Muscle layer of colon (tissue), 2 donors: ENCODE measurements around the gene DNAH1.

ENCODE experiments used
- H3K27ac ChIP-seq: one replicate; pipeline ENCODE4 v1.7.0; 2013; ENCODE audit warnings: low read depth, mild to moderate bottlenecking, low read length, moderate library complexity
- H3K27me3 ChIP-seq, 2 donors: one replicate each; pipeline ENCODE4 v1.7.0; 2013; ENCODE audit warnings: low read length in 2 of 2, mild to moderate bottlenecking in 2 of 2; ENCODE audit not compliant: insufficient read depth in 2 of 2, control insufficient read depth in 1 of 2
- H3K36me3 ChIP-seq: one replicate; pipeline ENCODE4 v1.7.0; 2013; ENCODE audit warnings: mild to moderate bottlenecking, low read length; ENCODE audit not compliant: insufficient read depth
- H3K4me1 ChIP-seq: one replicate; pipeline ENCODE4 v1.7.0; 2013; ENCODE audit warnings: mild to moderate bottlenecking, low read length; ENCODE audit not compliant: insufficient read depth
- H3K4me3 ChIP-seq, 2 donors: one replicate each; pipeline ENCODE4 v1.7.0; 2013; ENCODE audit warnings: low read length in 2 of 2, low read depth in 1 of 2, mild to moderate bottlenecking in 1 of 2, moderate library complexity in 1 of 2
- H3K9ac ChIP-seq: one replicate; pipeline ENCODE4 v1.7.0; 2013; ENCODE audit warnings: low read length
- H3K9me3 ChIP-seq: one replicate; pipeline ENCODE4 v1.7.0; 2013; ENCODE audit warnings: mild to moderate bottlenecking, low read length
- donor health status: abdominal sarcoma.
- donor health status: Adenocarcinoma of cecum.

DNAH1 gene

DNA sequence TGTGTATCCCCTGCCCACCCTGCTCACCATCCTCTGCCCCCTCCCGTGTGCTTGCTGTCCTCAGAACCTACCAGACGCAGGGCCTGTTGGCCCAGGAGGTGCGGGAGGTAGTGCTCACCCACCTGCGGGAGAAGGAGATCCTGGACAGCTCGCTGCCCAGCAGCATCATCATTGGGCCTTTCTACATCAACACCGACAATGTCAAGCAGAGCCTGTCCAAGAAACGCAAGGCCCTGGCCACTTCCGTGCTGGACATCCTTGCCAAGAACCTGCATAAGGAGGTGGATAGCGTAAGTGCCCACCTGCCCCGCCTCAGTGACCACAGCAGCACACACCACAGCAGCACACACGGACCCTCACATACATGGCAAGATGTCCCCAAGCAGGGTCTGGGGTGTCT lies 33.0 kb downstream of the DNAH1 start:
- no peak overlapping the region for H3K27ac ChIP-seq
- H3K36me3 ChIP-seq, result no peaks in the 10 kb centered on the region
- H3K4me3 ChIP-seq, result no peak overlapping the region
- H3K27me3 ChIP-seq, result no peaks in the 10 kb centered on the region
- H3K4me1 ChIP-seq, result no peaks in the 10 kb centered on the region
- H3K9me3 ChIP-seq, result no peaks in the 10 kb centered on the region
- no peak overlapping the region for H3K9ac ChIP-seq

DNA sequence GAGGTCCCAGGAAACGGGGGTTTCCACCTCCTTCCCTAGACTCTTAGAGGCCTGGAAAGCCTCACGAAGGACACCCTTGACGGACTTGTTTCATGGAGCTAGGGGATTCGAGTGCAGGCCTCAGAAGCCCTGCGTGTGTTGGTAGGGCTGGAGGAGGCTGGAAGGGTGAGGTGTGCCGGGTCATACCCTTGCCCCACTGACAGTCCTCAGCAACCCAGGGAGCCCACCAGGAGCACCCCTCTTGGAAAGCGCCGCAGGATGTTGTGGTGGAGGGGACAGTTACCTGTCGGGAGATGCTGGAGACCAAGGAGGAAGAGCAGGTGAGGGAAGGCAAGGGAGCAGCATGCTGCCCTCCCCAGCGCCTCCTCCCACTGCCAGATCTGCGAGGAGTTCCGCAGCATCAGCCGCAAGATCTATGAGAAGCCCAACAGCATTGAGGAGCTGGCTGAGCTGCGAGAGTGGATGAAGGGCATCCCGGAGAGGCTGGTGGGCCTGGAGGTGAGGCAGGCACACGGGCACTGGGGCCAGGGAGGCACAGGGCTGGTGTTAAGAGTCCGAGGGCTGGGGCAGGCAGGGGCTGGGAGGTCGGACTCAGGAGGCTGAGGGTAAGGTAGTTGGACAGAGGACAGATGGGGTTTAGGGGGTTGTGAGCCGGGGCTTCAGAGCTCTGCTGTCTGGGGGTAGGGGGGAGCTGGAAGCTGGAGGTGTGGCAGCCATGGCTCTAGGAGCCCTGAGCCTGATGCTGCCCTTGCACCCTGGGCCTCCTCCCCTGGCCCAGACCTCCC lies 33.7 kb downstream of the DNAH1 start:
- no peaks in the 10 kb centered on the region for H3K9me3 ChIP-seq
- H3K27ac ChIP-seq, result no peak overlapping the region
- H3K4me1 ChIP-seq, result no peaks in the 10 kb centered on the region
- no peaks in the 10 kb centered on the region for H3K27me3 ChIP-seq
- no peak overlapping the region for H3K4me3 ChIP-seq
- no peak overlapping the region for H3K9ac ChIP-seq
- H3K36me3 ChIP-seq, result no peaks in the 10 kb centered on the region

DNA sequence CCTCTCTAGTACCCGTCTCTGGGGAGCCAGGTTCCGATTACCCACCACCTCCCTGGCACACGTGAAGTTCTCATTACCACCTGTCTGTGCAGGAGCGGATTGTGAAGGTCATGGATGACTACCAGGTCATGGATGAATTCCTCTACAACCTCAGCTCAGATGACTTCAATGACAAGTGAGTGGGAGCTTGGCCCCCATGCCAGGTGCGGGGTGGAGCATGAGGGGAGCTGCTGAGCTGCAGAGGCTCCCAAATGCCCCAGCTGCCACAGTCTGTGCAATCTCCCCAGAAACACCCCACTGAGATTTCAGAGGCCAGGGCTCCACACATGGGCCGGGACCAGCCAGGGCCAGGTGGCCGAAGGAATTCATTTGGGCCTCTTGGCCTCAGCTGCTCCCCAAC lies 34.3 kb downstream of the DNAH1 start:
- H3K9ac ChIP-seq, result no peak overlapping the region
- no peaks in the 10 kb centered on the region for H3K27me3 ChIP-seq
- H3K27ac ChIP-seq, result no peak overlapping the region
- H3K4me1 ChIP-seq, result no peaks in the 10 kb centered on the region
- H3K4me3 ChIP-seq, result no peak overlapping the region
- H3K36me3 ChIP-seq, result no peaks in the 10 kb centered on the region
- H3K9me3 ChIP-seq, result no peaks in the 10 kb centered on the region

DNA sequence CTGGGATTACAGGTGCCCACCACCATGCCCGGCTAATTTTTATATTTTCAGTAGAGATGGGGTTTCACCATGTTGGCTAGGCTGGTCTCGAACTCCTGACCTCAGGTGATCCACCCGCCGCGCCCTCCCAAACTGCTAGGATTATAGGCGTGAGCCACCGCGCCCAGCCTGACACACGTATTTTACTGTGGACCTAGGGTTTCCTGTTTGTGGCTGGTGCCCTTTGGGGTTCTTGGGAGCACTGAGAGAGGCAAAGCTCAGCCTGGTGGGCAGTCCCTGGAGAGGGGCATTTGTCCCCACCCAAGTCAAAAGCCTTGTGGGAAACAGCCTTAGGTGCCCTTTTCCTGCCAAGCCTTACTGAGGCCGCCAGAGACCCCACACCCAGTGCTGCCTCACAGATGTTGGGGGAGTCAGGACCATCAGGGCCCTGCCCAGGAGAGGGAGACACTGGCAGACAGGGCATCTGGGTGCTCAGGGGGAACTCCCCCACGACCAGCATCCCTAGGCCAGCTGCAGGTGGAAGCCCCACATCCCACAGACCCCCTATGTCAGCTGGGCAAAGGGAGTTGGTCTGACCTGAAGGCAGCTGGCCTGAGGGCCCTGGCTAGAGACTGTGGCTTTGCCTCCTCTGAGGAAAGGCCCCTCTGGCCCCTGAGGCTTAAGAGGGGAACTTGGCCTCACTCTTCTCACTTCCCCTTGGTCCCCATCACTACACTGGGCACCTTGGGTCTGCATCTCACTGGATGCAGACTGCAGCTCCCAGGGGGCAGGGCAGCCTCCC lies 35.1 kb downstream of the DNAH1 start:
- Histone ChIP-seq H3K4me3 (no peak overlapping the region), H3K9ac (no peak overlapping the region), H3K27me3 (no peaks in the 10 kb centered on the region), H3K27ac (no peak overlapping the region), H3K4me1 (no peaks in the 10 kb centered on the region), H3K36me3 (no peaks in the 10 kb centered on the region), H3K9me3 (no peaks in the 10 kb centered on the region)

DNA sequence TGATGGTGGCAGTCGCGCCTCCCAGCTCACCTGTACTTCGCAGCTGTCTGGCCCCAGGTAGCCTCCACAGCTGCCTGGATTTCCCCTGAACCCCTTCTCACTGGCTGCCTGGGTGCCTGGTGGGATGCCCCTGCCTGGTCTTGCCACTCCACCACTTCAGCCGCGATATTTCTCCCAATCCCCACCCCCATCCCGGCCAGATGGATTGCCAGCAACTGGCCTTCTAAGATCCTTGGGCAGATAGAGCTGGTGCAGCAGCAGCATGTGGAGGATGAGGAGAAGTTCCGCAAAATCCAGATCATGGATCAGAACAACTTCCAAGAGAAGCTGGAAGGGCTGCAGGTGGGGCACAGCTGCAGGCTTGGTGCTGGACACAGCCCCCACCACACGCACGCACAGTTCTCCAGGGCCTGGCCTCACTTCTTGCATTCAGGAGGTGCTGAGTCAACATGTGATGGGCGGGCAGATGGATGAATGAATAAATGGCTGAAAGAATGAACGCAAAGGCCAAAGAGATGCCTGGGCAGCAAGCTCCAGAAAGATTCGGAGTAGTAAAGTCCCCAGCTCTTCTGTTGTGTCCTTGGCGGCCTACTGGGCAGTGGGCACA lies 35.7 kb downstream of the DNAH1 start:
- H3K4me1 ChIP-seq, result no peaks in the 10 kb centered on the region
- H3K27ac ChIP-seq, result no peak overlapping the region
- H3K9ac ChIP-seq, result no peak overlapping the region
- no peaks in the 10 kb centered on the region for H3K27me3 ChIP-seq
- H3K4me3 ChIP-seq, result no peak overlapping the region
- no peaks in the 10 kb centered on the region for H3K9me3 ChIP-seq
- no peaks in the 10 kb centered on the region for H3K36me3 ChIP-seq

DNA sequence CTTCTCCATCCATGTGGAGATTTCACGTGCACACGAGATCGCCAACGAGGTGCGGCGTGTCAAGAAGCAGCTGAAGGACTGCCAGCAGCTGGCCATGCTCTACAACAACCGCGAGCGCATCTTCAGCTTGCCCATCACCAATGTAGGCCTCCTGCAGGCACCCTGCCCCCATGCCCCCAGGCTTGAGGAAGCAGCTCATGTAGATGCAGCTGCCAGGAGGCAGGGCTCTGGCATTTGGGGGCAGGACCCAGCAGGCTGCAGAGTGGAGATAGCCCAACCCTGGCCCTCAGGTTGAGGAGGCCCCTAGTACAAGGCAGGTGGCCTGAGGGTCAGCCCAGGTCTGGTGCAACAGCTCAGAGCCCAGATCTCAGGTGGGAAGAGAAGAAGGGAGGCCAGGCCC lies 36.4 kb downstream of the DNAH1 start:
- Histone ChIP-seq H3K4me3 (no peak overlapping the region), H3K27ac (no peak overlapping the region), H3K9ac (no peak overlapping the region), H3K9me3 (no peaks in the 10 kb centered on the region), H3K27me3 (no peaks in the 10 kb centered on the region), H3K4me1 (no peaks in the 10 kb centered on the region), H3K36me3 (no peaks in the 10 kb centered on the region)

DNA sequence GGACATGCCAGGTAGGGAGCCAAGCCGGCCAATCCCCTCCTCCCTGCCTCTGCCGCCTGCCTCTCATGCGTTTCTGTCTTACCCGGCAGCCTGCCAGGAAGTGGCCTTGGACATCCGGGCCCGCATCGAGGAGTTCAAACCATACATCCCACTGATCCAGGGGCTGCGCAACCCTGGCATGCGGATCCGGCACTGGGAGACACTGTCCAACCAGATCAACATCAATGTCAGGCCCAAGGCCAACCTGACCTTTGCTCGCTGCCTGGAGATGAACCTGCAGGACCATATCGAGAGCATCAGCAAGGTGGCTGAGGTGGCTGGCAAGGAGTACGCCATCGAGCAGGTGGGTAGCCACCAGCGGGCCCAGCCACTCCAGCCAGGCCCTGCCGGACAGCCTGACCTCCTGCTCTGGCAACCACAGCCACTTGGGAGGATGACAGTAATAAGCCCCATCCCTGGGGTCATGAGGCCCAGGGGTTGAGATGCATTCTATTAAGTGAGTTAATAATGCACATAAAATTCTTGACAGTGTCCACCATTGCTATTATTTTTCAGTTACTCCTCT lies 37.3 kb downstream of the DNAH1 start:
- no peaks in the 10 kb centered on the region for H3K36me3 ChIP-seq
- no peaks in the 10 kb centered on the region for H3K9me3 ChIP-seq
- H3K27me3 ChIP-seq, result no peaks in the 10 kb centered on the region
- H3K9ac ChIP-seq, result no peak overlapping the region
- H3K4me3 ChIP-seq, result no peak overlapping the region
- H3K4me1 ChIP-seq, result no peaks in the 10 kb centered on the region
- no peak overlapping the region for H3K27ac ChIP-seq

DNA sequence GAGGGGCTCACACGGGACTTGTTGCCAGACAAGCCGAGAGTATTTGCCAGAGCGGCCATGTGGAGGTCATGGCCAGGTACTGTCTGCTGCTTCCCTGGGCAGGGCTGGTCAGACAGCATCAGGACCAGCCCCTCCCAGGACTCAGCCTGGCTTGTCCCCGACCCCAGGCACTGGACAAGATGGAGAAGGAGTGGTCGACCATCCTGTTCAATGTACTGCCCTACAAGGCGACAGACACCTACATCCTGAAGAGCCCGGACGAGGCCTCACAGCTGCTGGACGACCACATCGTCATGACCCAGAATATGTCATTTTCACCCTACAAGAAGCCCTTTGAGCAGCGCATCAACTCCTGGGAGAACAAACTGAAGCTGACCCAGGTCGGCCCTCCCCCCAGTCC lies 38.6 kb downstream of the DNAH1 start:
- no peaks in the 10 kb centered on the region for H3K9me3 ChIP-seq
- no peaks in the 10 kb centered on the region for H3K27me3 ChIP-seq
- no peak overlapping the region for H3K9ac ChIP-seq
- H3K4me1 ChIP-seq, result no peaks in the 10 kb centered on the region
- H3K4me3 ChIP-seq, result no peak overlapping the region
- no peak overlapping the region for H3K27ac ChIP-seq
- H3K36me3 ChIP-seq, result no peaks in the 10 kb centered on the region

DNA sequence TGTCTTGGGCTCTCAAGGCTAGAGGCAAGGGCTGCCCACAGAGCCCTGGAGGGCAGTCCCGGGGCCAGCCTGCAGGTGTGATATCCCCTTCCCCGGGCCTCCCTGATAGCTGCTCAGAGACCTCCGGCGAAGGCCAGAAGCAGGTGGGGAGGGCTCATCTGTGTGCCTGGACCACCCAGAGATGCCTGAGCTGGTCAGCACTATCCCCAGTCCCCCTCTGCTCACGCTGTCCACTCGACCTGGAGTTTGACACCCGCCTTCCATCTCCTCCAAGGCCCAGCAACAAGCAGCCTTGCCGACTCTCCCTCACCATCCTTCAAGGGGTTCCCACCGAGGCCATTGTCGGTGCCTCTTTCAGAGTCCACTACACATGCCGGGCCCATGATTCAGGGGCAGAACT lies 39.4 kb downstream of the DNAH1 start:
- Histone ChIP-seq H3K36me3 (peaks cover 5% of the 10 kb centered on the region), H3K4me3 (no peak overlapping the region), H3K9ac (no peak overlapping the region), H3K9me3 (no peaks in the 10 kb centered on the region), H3K27ac (no peak overlapping the region), H3K4me1 (no peaks in the 10 kb centered on the region), H3K27me3 (no peaks in the 10 kb centered on the region)

DNA sequence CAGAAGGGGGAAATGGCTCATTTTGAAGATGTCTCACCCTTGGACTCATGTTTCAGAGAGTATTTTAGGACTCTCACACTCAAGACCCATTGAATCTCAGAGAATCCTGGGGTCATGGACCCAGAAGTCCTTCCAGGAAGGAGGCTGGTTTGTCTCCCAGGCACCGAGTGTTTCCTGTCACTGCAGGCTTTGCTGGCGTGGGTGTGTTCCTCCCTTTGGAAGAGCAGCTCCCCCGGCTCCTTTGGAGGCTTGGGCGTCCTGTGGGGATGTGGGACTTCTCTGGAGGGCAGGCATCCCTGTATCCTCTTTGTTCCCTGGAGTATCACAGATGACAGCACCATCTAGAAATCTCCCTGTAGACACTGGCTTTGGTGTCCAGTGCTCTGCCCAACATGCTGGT lies 40.0 kb downstream of the DNAH1 start:
- Histone ChIP-seq H3K27ac (no peak overlapping the region), H3K4me3 (no peak overlapping the region), H3K36me3 (peaks cover 7% of the 10 kb centered on the region), H3K9me3 (no peaks in the 10 kb centered on the region), H3K27me3 (no peaks in the 10 kb centered on the region), H3K4me1 (no peaks in the 10 kb centered on the region), H3K9ac (no peak overlapping the region)

DNA sequence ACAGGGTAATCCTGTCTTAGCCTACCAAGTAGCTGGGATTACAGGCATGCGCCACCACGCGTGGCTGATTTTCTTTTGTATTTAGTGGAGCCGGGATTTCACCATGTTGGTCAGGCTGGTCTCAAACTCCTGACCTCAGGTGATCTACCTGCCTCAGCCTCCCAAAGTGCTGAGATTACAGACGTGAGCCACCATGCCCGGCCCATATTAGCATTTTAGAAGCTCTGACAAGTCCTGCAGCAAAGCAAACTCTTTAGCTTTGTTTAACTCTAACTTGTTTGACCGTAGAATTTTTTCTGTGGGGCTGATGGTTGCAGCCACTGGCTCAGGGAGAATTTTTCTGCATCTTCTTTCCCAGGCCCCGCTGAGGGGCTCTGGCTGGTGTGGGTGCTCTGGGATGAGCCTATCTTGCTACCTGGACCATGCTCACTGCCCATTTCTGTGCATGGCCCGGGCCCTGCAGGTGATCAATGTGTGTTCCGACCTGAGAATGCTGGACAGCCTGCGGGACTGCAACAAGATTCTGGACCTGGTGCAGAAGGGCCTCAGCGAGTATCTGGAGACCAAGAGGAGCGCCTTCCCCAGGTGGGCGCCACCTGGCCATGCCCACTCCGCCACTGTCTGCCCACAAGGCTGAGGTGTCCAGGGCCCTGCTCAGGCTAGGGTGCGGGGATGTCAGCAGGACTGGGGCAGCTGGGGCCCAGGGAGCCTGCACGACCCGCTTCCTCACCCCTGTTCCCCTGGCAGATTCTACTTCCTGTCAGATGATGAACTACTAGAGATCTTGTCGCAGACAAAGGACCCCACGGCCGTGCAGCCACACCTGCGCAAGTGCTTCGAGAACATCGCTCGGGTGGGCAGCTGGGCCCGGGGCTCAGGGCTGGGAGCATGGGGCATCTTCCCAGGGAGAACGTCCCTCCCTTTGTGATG lies 41.3 kb downstream of the DNAH1 start:
- H3K4me1 ChIP-seq, result no peaks in the 10 kb centered on the region
- H3K9me3 ChIP-seq, result no peaks in the 10 kb centered on the region
- no peaks in the 10 kb centered on the region for H3K27me3 ChIP-seq
- no peak overlapping the region for H3K27ac ChIP-seq
- H3K36me3 ChIP-seq, result peaks cover 7% of the 10 kb centered on the region
- H3K4me3 ChIP-seq, result no peak overlapping the region
- no peak overlapping the region for H3K9ac ChIP-seq
